ENCODE measurements around the gene JAK1.

GRCh38 chr1:64946916-64947315 is 19.4 kb downstream of the JAK1 start:
- TF ChIP-seq CTCF (IDR thresholded peaks at IDR 0.05; ENCODE audit: insufficient read depth, low read depth, low read length) = no peak
- no peak for TF ChIP-seq EZH2 (IDR thresholded peaks at IDR 0.05; ENCODE audit: insufficient read depth, low read length)
